Measurements from ENCODE around the gene CLIP1. TPM values are rescaled to one million over a fixed set of nuclear protein-coding genes. Genes with fewer than 3 reads are reported as not detected.

The CLIP1 gene
- total RNA-seq, 1 experiment from 2014 or later: 62.2 TPM

GRCh38 chr12:122459211-122459610 lies 36.7 kb upstream of the CLIP1 start:
- no TSS peak for BruUV-seq (replicated peaks)
- H3K4me3 ChIP-seq (ENCODE audit: low read depth, low read length, poor library complexity, severe bottlenecking): no peak overlapping the region
- H3K27me3 ChIP-seq (replicated peaks; ENCODE audit: insufficient read depth, low read depth, low read length, poor library complexity): no peaks in the 10 kb centered on the region
- TF ChIP-seq CTCF (conservative IDR thresholded peaks at IDR 0.05; ENCODE audit: low read depth, low read length) (no peak), EZH2 (IDR thresholded peaks at IDR 0.05; ENCODE audit: borderline replicate concordance, low read depth, low read length, poor library complexity, severe bottlenecking) (no peak)
- H3K27ac ChIP-seq (ENCODE audit: low read depth, low read length, poor library complexity, severe bottlenecking): no peak overlapping the region
- intact Hi-C loops (cut with micrococcal nuclease; ENCODE audit: unreplicated experiment): no loop called here
- ChIA-PET CTCF (no interaction called here), POLR2A (ENCODE audit: low non-redundant PET) (no interaction called here)
- no peak for DNase-seq (ENCODE audit: low spot score)
- H3K36me3 ChIP-seq (ENCODE audit: insufficient read depth, low read length, poor library complexity, severe bottlenecking): no peaks in the 10 kb centered on the region
- H3K4me1 ChIP-seq (ENCODE audit: insufficient read depth, low read length, poor library complexity, severe bottlenecking): no peaks in the 10 kb centered on the region
- no peaks in the 10 kb centered on the region for H3K9me3 ChIP-seq (ENCODE audit: low read depth, low read length, poor library complexity, severe bottlenecking)

- intact Hi-C loops (cut with micrococcal nuclease; ENCODE audit: unreplicated experiment): no loop called here
- CTCF ChIA-PET: no interaction called here
- Histone ChIP-seq H3K27me3 (replicated peaks; ENCODE audit: insufficient read depth, low read depth, low read length, poor library complexity) (no peaks in the 10 kb centered on the region), H3K27ac (ENCODE audit: low read depth, low read length, poor library complexity, severe bottlenecking) (no peak overlapping the region), H3K9me3 (ENCODE audit: low read depth, low read length, poor library complexity, severe bottlenecking) (no peaks in the 10 kb centered on the region), H3K4me3 (ENCODE audit: low read depth, low read length, poor library complexity, severe bottlenecking) (no peak overlapping the region), H3K36me3 (ENCODE audit: insufficient read depth, low read length, poor library complexity, severe bottlenecking) (no peaks in the 10 kb centered on the region), H3K4me1 (ENCODE audit: insufficient read depth, low read length, poor library complexity, severe bottlenecking) (no peaks in the 10 kb centered on the region)
- POLR2A ChIA-PET (ENCODE audit: low non-redundant PET): no interaction called here
- DNase-seq (ENCODE audit: low spot score): no peak
- BruUV-seq (replicated peaks): no TSS peak
- no peak for TF ChIP-seq CTCF (conservative IDR thresholded peaks at IDR 0.05; ENCODE audit: low read depth, low read length)
- no peak for TF ChIP-seq EZH2 (IDR thresholded peaks at IDR 0.05; ENCODE audit: borderline replicate concordance, low read depth, low read length, poor library complexity, severe bottlenecking)
These were observed 35.9 kb upstream of the CLIP1 start for GRCh38 chr12:122458105-122459035.

- no peaks in the 10 kb centered on the region for H3K9me3 ChIP-seq (ENCODE audit: low read depth, low read length, poor library complexity, severe bottlenecking)
- no peak overlapping the region for H3K27ac ChIP-seq (ENCODE audit: low read depth, low read length, poor library complexity, severe bottlenecking)
- no peak overlapping the region for H3K4me3 ChIP-seq (ENCODE audit: low read depth, low read length, poor library complexity, severe bottlenecking)
- no TSS peak for BruUV-seq (replicated peaks)
- H3K4me1 ChIP-seq (ENCODE audit: insufficient read depth, low read length, poor library complexity, severe bottlenecking): no peaks in the 10 kb centered on the region
- ChIA-PET CTCF (no interaction called here), POLR2A (ENCODE audit: low non-redundant PET) (no interaction called here)
- DNase-seq (ENCODE audit: low spot score): no peak
- H3K27me3 ChIP-seq (replicated peaks; ENCODE audit: insufficient read depth, low read depth, low read length, poor library complexity): no peaks in the 10 kb centered on the region
- no peaks in the 10 kb centered on the region for H3K36me3 ChIP-seq (ENCODE audit: insufficient read depth, low read length, poor library complexity, severe bottlenecking)
- intact Hi-C loops (cut with micrococcal nuclease; ENCODE audit: unreplicated experiment): no loop called here
- no peak for TF ChIP-seq EZH2 (IDR thresholded peaks at IDR 0.05; ENCODE audit: borderline replicate concordance, low read depth, low read length, poor library complexity, severe bottlenecking)
- no peak for TF ChIP-seq CTCF (conservative IDR thresholded peaks at IDR 0.05; ENCODE audit: low read depth, low read length)
These were observed 35.2 kb upstream of the CLIP1 start for GRCh38 chr12:122457627-122458026.

Measured in A673 (cell line).